ENCODE measurements around the gene COL4A1.

- TF ChIP-seq EZH2phosphoT487 (IDR thresholded peaks at IDR 0.05; ENCODE audit: insufficient read depth, low read depth) (no peak), EZH2 (IDR thresholded peaks at IDR 0.05; ENCODE audit: insufficient read depth, poor library complexity, severe bottlenecking) (no peak)
Measured at GRCh38 chr13:110106726-110107125, 200.2 kb downstream of the COL4A1 start.

Measured in GM23248 (cell line).